Activated naive CD4-positive, alpha-beta T cell treated with anti-CD3 and anti-CD28 coated beads, Interleukin-2, amount 10 ng/mL, durations not matched to agents 7 days and 5 days (primary cell): ENCODE data around the gene MMP23B.
"Not testable (repeated sequence)": the region's sequence is repeated elsewhere in the genome, so short reads cannot be mapped to it uniquely, and the experiment has no call there.

Source experiments
- CTCF ChIA-PET: fragments of 350-600 bp; sonication (Branson Sonifier 250); formaldehyde crosslinking; loops from one replicate; lab custom pipeline; 2021; ENCODE audit warnings: antibody characterized with exemption; lab: Charles Lee
- DNase-seq: peaks from one replicate; pipeline ENCODE4 v3.0.0-alpha.2; 2020
- H3K27ac Mint-ChIP-seq: one replicate; pipeline ENCODE4 v1.8.0; 2021; ENCODE audit warnings: mild to moderate bottlenecking, moderate library complexity, mixed read lengths
- H3K27me3 Mint-ChIP-seq: one replicate; pipeline ENCODE4 v1.8.0; 2021; ENCODE audit warnings: mild to moderate bottlenecking, mixed read lengths
- H3K36me3 Mint-ChIP-seq: one replicate; pipeline ENCODE4 v1.8.0; 2021; ENCODE audit warnings: mixed read lengths
- H3K4me1 Mint-ChIP-seq: one replicate; pipeline ENCODE4 v1.8.0; 2021; ENCODE audit warnings: mixed read lengths
- H3K4me3 Mint-ChIP-seq: one replicate; pipeline ENCODE4 v1.8.0; 2021; ENCODE audit warnings: mild to moderate bottlenecking, moderate library complexity, mixed read lengths
- H3K9me3 Mint-ChIP-seq: one replicate; pipeline ENCODE4 v1.8.0; 2021; ENCODE audit warnings: mixed read lengths

The MMP23B gene

GRCh38 chr1:1628754-1629429 is 3.1 kb upstream of the MMP23B start:
- H3K4me3 Mint-ChIP-seq, result peak overlapping the region; percentile 38
- no peak overlapping the region for H3K27ac Mint-ChIP-seq
- peaks cover 23% of the 10 kb centered on the region for H3K27me3 Mint-ChIP-seq
- H3K9me3 Mint-ChIP-seq, result no peaks in the 10 kb centered on the region
- CTCF ChIA-PET, result no interaction called here
- DNase-seq, result peak; percentile 57
- H3K4me1 Mint-ChIP-seq, result peaks cover 8% of the 10 kb centered on the region
- H3K36me3 Mint-ChIP-seq, result peaks cover 2% of the 10 kb centered on the region

GRCh38 chr1:1629430-1630190 is 2.4 kb upstream of the MMP23B start:
- peak; percentile 77 for DNase-seq
- CTCF ChIA-PET, result no interaction called here
- Mint-ChIP-seq H3K4me3 (peak overlapping the region; percentile 80), H3K27ac (peak overlapping the region; percentile 77), H3K9me3 (no peaks in the 10 kb centered on the region), H3K36me3 (peaks cover 2% of the 10 kb centered on the region), H3K4me1 (peaks cover 8% of the 10 kb centered on the region), H3K27me3 (peaks cover 23% of the 10 kb centered on the region)

- Mint-ChIP-seq H3K4me1 (peaks cover 8% of the 10 kb centered on the region), H3K4me3 (peak overlapping the region; percentile 80), H3K9me3 (no peaks in the 10 kb centered on the region), H3K27me3 (peaks cover 23% of the 10 kb centered on the region), H3K36me3 (peaks cover 2% of the 10 kb centered on the region), H3K27ac (peak overlapping the region; percentile 95)
- CTCF ChIA-PET, result no interaction called here
- peak; percentile 96 for DNase-seq
These were observed 1.6 kb upstream of the MMP23B start for GRCh38 chr1:1630191-1630964.

GRCh38 chr1:1630965-1631781 is 800 bp upstream of the MMP23B start:
- no peaks in the 10 kb centered on the region for H3K9me3 Mint-ChIP-seq
- no peak overlapping the region for H3K27ac Mint-ChIP-seq
- peak overlapping the region; percentile 45 for H3K4me3 Mint-ChIP-seq
- peak; percentile 42 for DNase-seq
- CTCF ChIA-PET, result no interaction called here
- H3K36me3 Mint-ChIP-seq, result peaks cover 2% of the 10 kb centered on the region
- peaks cover 8% of the 10 kb centered on the region for H3K4me1 Mint-ChIP-seq
- peaks cover 23% of the 10 kb centered on the region for H3K27me3 Mint-ChIP-seq

GRCh38 chr1:1633409-1633808 is 1.4 kb downstream of the MMP23B start:
- H3K27me3 Mint-ChIP-seq, result peaks cover 23% of the 10 kb centered on the region
- H3K36me3 Mint-ChIP-seq, H3K9me3 Mint-ChIP-seq, DNase-seq, CTCF ChIA-PET, H3K4me1 Mint-ChIP-seq, H3K4me3 Mint-ChIP-seq, H3K27ac Mint-ChIP-seq: not testable (repeated sequence)

- H3K27ac Mint-ChIP-seq, H3K4me1 Mint-ChIP-seq, DNase-seq, H3K36me3 Mint-ChIP-seq, H3K9me3 Mint-ChIP-seq, H3K4me3 Mint-ChIP-seq, CTCF ChIA-PET: not testable (repeated sequence)
- peaks cover 23% of the 10 kb centered on the region for H3K27me3 Mint-ChIP-seq
These were observed 2.6 kb downstream of the MMP23B start for GRCh38 chr1:1634613-1635012.

GRCh38 chr1:1636621-1637478 is 4.9 kb downstream of the MMP23B start:
- CTCF ChIA-PET, H3K4me1 Mint-ChIP-seq, H3K9me3 Mint-ChIP-seq, H3K27me3 Mint-ChIP-seq, H3K27ac Mint-ChIP-seq, H3K4me3 Mint-ChIP-seq, DNase-seq, H3K36me3 Mint-ChIP-seq: not testable (repeated sequence)

GRCh38 chr1:1637479-1637875 is 5.5 kb downstream of the MMP23B start:
- CTCF ChIA-PET, DNase-seq: not testable (repeated sequence)

GRCh38 chr1:1638528-1638927 is 6.6 kb downstream of the MMP23B start:
- DNase-seq, H3K4me3 Mint-ChIP-seq, H3K9me3 Mint-ChIP-seq, H3K27ac Mint-ChIP-seq, H3K27me3 Mint-ChIP-seq, H3K36me3 Mint-ChIP-seq, CTCF ChIA-PET, H3K4me1 Mint-ChIP-seq: not testable (repeated sequence)

More at GRCh38 chr1:1637479-1637875, 5.5 kb downstream of the MMP23B start:
- H3K27ac Mint-ChIP-seq, H3K36me3 Mint-ChIP-seq, H3K4me3 Mint-ChIP-seq, H3K9me3 Mint-ChIP-seq, H3K4me1 Mint-ChIP-seq, H3K27me3 Mint-ChIP-seq: not testable (repeated sequence)

- H3K4me1 Mint-ChIP-seq, DNase-seq, H3K27ac Mint-ChIP-seq, H3K9me3 Mint-ChIP-seq, H3K27me3 Mint-ChIP-seq, CTCF ChIA-PET, H3K36me3 Mint-ChIP-seq, H3K4me3 Mint-ChIP-seq: not testable (repeated sequence)
These were observed 7.4 kb downstream of the MMP23B start for GRCh38 chr1:1639368-1639767.

- H3K27ac Mint-ChIP-seq, H3K9me3 Mint-ChIP-seq, DNase-seq, H3K4me3 Mint-ChIP-seq, H3K27me3 Mint-ChIP-seq, H3K4me1 Mint-ChIP-seq, H3K36me3 Mint-ChIP-seq, CTCF ChIA-PET: not testable (repeated sequence)
These were observed 8.1 kb downstream of the MMP23B start for GRCh38 chr1:1640081-1640480.

GRCh38 chr1:1640711-1641461 is 8.9 kb downstream of the MMP23B start:
- H3K27ac Mint-ChIP-seq, H3K4me3 Mint-ChIP-seq, CTCF ChIA-PET, DNase-seq, H3K27me3 Mint-ChIP-seq, H3K4me1 Mint-ChIP-seq, H3K36me3 Mint-ChIP-seq, H3K9me3 Mint-ChIP-seq: not testable (repeated sequence)

GRCh38 chr1:1646326-1646725 is 14.4 kb downstream of the MMP23B start:
- H3K27ac Mint-ChIP-seq, H3K27me3 Mint-ChIP-seq, DNase-seq, CTCF ChIA-PET, H3K4me1 Mint-ChIP-seq, H3K4me3 Mint-ChIP-seq, H3K9me3 Mint-ChIP-seq: not testable (repeated sequence)
- peaks cover 38% of the 10 kb centered on the region for H3K36me3 Mint-ChIP-seq
